GM23338 (cell line): ENCODE data around the gene RAB5IF. TPM values are rescaled to one million over a fixed set of nuclear protein-coding genes. Genes with fewer than 3 reads are reported as not detected.

Experiments used
- CREB1 ChIP-seq: fragments of 250-450 bp; sonication (Bioruptor Pico); IDR thresholded peaks from 2 replicates; pipeline ENCODE4 v1.5.0; 2020; ENCODE audit warnings: low read depth, mild to moderate bottlenecking, moderate library complexity
- ETS1 ChIP-seq: IDR thresholded peaks from 2 replicates; pipeline ENCODE4 v1.6.1; 2016; ENCODE audit warnings: antibody characterized with exemption
- EZH2phosphoT487 ChIP-seq: fragments of 200-600 bp; sonication (generic); IDR thresholded peaks from one replicate; pipeline ENCODE4 v1.8.1; 2018; ENCODE audit warnings: antibody characterized with exemption; ENCODE audit not compliant: unreplicated experiment
- ZNF114 ChIP-seq: fragments of 250-450 bp; sonication (Bioruptor Pico); IDR thresholded peaks from 2 replicates; pipeline ENCODE4 v1.5.0; 2020; ENCODE audit warnings: mild to moderate bottlenecking, moderate library complexity
- ZNF331 ChIP-seq: fragments of 250-450 bp; sonication (Bioruptor Pico); IDR thresholded peaks from 2 replicates; pipeline ENCODE4 v1.5.0; 2020; ENCODE audit warnings: low read depth, mild to moderate bottlenecking, moderate library complexity
- ZNF462 ChIP-seq: fragments of 250-450 bp; sonication (Bioruptor Pico); IDR thresholded peaks from 2 replicates; pipeline ENCODE4 v1.5.0; 2020; ENCODE audit warnings: mild to moderate bottlenecking, moderate library complexity
- polyA plus RNA-seq: library from polyadenylated mRNA; unstranded; fragments of >200 nt; fragmentation: Nextera tagmentation; extraction: Ambion mirVana; gene quantifications from 2 replicates; pipeline ENCODE4 v1.2.1, GENCODE V29; 2016
- total RNA-seq: library from RNA; depleted of rRNA; stranded (reverse); fragments of >200 nt; shearing (Covaris generic); gene quantifications from 2 replicates; pipeline ENCODE4 v1.2.3, GENCODE V29; 2014

The RAB5IF gene
- total and polyA plus RNA-seq, 2 experiments from 2014 or later, result 123 to 138 TPM

- no peak for TF ChIP-seq ZNF462 (CRISPR knock-in tag)
- no peak for TF ChIP-seq ZNF114 (CRISPR knock-in tag)
- TF ChIP-seq ETS1, result no peak
- no peak for TF ChIP-seq ZNF331 (CRISPR knock-in tag)
- no peak for TF ChIP-seq EZH2phosphoT487
- no peak for TF ChIP-seq CREB1 (CRISPR knock-in tag)
Observed at GRCh38 chr20:36569847-36570429, 35.6 kb upstream of the RAB5IF start (continued).
